Stimulated activated naive CD4-positive, alpha-beta T cell treated with Interleukin-2 at 50 U/mL for 16 hours (primary cell): ENCODE data around the gene RPS27A.
"Not testable (repeated sequence)": the region's sequence is repeated elsewhere in the genome, so short reads cannot be mapped to it uniquely, and the experiment has no call there.

Source experiments
- DNase-seq: peaks from one replicate; lab custom pipeline; 2025; lab: John Stamatoyannopoulos, UW

Gene RPS27A

DNA sequence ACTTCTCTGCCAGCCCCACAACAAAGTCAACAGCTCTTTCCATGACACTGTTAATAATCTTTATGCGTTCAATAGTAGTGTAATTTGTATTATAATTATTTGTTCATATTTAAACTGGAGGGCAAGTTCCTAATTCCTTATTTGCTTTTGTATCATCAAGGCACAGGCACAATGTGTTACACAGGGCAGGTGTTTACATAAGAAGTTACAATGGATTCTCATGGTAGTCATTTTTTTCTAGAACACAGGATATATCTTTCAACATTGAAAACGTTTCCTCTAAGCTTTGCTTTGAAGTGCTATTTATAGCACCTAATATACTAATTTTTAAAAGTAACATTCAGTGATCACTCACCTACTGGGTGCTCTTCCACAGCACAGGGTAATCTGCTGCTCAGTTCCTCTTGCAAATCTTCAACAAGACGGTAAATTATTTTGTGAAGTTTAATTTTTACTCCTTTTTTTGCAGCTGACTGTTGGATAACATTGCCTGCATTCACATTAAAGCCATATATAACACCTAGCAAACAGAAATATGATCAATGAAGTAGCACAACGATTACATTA lies 7.3 kb downstream of the RPS27A start:
- no peak for DNase-seq

DNA sequence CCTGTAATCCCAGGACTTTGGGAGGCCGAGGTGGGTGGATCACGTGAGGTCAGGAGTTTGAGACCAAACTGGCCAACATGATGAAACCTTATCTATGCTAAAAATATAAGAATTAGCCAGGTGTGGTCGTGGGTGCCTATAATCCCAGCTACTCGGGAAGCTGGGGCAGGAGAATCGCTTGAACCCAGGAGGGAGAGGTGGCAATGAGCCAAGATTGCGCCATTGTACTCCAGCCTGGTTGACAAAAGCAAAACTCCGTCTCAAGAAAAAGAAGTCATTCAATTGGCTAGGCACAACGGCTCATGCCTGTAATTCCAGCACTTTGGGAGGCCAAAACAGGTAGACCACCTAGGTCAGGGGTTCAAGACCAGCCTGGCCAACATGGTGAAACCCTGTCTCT lies 9.1 kb downstream of the RPS27A start:
- not testable (repeated sequence) for DNase-seq

DNA sequence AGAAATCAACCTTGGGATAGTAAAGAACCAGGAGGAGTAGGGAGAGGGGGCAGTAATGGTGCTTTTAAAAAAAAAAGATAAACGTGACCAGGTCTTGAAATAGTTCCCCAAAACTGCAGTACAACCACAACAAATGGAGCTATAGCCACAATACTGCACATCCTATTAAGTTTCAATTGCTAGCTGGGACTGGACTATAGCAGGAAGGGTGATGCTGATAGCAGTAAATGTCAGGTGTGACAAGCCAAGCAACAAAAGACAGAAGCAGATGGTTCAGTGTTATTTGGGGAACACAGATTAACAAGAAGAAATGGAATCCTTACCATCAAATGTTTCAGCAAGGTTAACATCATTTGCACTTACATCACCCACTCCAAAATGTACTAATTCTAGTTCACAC lies 10.1 kb downstream of the RPS27A start:
- DNase-seq: no peak

DNA sequence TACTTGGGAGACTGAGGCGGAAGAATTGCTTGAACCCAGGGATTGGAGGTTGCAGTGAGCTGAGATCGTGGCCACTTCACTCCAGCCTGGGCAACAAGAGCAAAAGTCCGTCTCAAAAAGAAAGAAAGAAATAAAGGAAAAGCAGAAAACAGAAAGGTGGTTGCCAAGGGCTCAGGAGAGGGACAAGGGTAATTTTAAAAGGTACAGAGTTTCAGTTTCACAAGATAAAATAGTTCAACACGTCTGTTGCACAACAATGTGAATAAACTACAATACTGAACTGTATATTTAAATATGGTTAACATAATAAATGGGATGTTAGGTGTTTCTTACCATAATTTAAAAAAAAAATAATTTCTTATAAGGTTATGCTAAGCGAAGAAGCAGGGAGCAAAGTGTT lies 12.9 kb downstream of the RPS27A start:
- DNase-seq: no peak

DNA sequence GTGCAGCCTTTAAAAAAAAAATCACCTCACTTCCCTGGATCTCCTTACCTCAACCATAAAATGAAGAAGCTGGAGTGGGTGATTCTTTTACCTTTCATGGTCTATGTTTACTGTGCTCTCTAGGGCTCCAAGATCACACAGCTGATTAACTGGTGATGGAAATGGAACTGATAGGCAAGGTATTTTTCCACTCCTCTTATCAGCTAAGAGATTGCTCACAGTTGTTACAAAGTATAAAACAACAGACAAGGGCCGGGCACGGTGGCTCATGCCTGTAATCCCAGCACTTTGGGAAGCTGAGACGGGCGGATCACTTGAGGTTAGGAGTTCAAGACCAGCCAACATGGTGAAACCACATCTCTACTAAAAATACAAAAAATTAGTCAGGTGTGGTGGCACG lies 14.5 kb downstream of the RPS27A start:
- no peak for DNase-seq

DNA sequence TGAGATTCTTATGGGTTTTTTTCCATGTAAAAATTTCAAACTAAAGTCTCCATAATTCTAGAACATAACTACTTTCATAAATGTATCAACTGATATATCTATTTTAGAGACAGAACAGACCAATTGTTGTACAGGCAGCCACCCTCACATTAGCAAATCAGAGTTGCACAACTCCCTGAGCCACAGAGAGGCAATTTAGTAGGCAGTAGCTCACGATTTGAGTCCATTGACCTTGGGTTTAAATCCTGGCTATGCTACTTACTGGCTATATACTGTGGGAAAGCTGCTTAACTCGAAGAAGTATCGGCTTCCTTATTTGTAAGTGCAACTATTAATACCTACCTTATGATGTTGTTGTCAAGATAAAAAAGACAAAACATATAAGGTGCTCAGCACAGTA lies 20.3 kb downstream of the RPS27A start:
- no peak for DNase-seq

DNA sequence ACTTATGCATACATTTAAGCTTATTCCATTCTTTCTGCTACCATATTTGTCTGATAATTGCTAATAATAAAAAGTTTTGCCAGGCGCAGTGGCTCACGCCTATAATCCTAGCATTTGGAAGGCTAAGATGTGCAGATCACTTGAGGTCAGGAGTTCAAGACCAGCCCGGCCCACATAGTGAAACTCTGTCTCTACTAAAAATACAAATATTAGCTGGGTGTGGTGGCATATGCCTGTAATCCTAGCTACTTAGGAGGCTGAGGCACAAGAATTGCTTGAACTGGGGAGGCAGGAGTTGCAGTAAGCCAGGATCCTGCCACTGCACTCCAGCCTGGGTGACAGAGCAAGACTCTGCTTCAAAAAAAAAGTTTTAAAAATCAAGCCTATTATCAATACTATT lies 27.1 kb downstream of the RPS27A start:
- not testable (repeated sequence) for DNase-seq

DNA sequence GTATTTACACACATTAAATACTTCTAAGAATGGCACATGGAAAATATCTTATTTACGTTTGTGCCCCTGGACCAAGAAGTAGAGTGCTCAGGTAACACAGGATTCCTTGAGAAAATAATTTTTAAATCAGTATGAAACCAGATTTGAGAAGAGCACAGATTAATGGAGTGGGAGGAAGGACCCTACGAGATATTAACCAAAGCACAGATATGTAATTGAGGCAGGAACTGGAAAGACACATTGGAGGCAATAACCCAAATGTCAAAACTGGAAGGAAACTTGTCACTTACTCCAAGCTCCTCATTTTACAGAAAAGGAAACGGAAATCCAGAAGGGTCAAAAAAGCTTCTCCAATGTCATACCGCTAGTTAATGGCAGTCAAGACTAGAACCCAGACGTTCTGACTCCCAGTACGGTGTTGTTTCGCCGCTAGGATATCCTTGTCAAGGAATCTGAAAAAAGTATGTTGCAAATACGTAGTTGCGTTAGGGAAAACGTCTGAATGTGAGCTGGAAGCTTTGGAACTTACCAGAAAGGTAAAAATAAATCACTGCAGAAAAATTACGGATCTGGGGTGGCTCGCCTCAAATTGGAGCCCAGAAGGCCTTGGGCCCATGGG lies 35.9 kb downstream of the RPS27A start:
- DNase-seq: no peak

DNA sequence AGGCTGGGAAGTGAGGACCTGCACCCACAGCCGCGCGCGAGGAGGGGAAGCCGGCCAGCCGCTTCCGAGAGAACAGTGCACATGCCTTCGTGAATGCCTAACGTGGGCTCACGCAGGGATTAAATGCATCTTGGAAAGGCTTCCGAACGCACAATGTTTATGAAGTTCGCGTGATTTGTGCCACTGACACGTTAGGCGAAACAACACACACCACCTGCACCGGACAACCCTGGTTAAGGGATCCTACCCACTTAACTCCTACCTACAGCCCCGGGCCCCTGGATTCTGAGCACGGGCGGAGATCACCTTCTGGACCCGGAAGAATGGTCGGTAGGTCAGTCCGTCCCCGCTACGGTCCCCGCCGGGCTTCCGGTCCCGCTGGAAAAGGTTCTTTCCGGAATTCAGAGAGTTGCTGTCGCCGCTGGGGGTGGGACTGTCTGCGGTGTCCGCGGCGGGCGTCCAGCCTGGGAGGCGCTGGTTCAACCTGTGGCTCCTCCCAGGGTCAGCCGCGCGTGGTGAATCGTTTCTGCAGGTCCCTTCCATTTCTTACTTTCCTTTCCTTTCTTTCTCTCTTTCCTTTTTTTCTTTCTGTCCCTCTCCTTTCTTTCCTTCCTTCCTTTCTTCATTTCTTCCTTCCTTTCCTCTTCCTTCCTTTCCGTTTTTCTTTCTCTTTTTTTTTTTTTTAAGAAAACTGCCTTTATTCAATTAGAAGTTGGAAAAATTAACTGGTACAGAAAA lies 36.6 kb downstream of the RPS27A start, which contains the start of gene MTIF2:
MTIF2 (minus strand) TSS at position 325 of the 738 bp plus-strand sequence. CDS start 5,373 bp downstream, outside the sequence.
- DNase-seq: peak; percentile 87

DNA sequence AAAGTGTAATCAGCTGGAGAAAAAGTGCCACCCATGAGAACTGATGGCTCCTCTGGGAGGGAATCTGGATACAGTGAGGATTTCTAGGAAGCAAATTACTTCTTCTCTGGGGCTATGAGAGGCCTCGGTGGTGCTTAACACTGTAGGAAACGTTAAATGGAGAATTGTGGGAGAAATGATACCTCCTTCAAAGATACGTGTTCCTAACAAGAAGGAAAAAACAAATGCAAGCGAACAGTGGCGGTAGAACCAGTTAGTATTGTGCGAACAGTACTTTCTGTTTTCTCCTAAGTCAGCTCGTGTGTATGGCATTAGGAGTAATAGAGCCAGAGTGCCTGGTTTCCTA lies 37.1 kb downstream of the RPS27A start:
- DNase-seq: no peak

DNA sequence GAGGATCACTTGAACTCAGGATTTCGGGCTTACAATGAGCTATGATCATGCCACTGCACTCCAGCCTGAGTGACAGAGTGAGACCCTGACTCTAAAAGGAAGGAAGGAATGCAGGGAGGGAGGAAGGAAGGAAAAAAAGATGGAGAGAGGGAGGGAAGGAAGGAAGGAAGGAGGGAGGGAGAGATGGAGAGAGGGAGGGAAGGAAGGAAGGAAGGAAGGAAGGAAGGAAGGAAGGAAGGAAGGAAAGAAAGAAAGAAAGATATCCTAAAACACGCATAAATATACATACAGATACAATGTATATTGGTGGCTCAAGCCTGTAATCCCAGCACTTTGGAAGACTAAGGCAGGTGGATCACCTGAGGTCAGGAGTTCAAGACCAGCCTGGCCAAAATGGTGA lies 41.9 kb downstream of the RPS27A start:
- not testable (repeated sequence) for DNase-seq

DNA sequence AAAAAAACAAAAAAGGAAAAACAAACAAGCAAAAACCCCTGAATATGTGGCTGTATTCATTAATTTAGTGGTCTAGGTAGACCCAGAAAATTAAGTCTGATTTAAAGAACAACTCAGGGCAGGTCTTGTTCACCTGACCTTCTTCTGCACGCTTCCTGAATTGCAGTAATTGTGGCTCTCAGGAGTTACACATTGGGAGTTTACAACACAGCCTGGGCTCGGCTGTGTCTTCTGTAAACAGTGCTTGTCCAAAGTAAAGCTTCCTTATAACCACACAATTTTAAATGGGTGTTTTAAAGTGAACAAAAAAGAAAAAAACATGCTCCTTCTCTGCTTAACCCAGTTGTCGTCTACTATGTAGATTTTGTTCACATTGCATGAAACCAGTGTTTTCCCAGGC lies 44.8 kb downstream of the RPS27A start:
- no peak for DNase-seq

DNA sequence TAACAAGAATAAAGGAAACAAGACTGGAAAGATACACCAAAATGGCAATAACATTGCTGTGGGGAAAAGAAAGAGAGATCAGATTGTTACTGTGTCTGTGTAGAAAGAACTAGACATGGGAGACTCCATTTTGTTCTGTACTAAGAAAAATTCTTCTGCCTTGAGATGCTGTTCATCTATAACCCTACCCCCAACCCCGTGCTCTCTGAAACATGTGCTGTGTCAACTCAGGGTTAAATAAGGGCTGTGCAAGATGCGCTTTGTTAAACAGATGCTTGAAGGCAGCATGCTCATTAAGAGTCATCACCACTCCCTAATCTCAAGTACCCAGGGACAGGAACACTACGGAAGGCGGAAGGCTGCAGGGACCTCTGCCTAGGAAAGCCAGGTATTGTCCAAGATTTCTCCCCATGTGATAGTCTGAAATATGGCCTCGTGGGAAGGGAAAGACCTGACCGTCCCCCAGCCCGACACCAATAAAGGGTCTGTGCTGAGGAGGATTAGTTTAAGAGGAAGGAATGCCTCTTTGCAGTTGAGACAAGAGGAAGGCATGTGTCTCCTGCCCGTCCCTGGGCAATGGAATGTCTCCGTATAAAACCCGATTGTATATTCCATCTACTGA lies 46.8 kb downstream of the RPS27A start:
- DNase-seq: not testable (repeated sequence)

DNA sequence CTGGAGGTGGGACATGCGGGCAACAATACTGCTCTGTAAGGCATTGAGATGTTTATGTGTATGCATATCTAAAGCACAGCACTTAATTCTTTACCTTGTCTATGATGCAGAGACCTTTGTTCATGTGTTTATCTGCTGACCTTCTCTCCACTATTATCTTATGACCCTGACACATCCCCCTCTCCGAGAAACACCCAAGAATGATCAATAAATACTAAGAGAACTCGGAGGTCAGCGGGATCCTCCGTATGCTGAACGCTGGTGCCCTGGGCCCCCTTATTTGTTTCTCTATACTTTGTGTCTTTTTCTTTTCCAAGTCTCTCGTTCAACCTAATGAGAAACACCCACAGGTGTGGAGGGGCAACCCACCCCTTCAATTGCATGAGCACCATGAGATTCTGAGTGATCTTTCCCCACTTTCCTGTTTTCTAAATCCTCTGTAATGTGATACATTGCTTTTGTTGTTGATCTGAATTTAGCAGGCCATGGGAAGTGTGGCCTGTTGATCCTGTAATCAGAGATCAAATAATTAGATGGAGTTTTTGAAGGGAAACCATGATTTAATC lies 47.5 kb downstream of the RPS27A start:
- DNase-seq: not testable (repeated sequence)

DNA sequence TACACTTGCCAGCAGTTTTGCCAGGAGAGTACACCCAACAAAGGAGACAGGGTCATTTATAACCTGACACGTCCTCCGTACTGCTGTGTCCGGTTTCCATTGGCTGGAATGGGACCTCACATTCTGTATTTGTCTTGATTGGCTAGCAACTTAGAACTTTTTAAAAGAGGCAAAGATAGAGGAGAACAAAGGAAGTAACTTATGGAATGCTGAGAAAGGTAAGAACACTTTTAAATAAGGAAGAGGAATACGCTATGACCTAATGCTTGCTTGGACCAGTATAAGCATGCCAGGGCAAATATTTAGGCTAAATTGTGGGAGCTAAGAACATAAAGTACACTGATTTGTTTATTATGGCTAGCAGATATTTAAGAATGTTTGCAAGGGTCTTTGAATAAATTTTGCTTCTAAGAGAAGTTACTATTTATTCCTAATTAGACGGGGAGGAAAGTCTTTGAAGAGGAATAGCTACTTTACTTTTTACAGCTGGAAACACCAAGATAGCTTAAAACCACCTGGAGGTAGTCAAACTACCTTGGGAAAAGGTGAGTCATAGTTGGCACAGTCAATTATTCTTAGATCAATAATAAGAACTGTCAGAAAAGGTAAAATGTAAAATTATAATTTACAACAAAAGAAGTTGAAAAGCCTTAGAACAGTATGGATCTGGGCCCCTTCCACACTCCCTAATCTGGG lies 48.5 kb downstream of the RPS27A start:
- not testable (repeated sequence) for DNase-seq

DNA sequence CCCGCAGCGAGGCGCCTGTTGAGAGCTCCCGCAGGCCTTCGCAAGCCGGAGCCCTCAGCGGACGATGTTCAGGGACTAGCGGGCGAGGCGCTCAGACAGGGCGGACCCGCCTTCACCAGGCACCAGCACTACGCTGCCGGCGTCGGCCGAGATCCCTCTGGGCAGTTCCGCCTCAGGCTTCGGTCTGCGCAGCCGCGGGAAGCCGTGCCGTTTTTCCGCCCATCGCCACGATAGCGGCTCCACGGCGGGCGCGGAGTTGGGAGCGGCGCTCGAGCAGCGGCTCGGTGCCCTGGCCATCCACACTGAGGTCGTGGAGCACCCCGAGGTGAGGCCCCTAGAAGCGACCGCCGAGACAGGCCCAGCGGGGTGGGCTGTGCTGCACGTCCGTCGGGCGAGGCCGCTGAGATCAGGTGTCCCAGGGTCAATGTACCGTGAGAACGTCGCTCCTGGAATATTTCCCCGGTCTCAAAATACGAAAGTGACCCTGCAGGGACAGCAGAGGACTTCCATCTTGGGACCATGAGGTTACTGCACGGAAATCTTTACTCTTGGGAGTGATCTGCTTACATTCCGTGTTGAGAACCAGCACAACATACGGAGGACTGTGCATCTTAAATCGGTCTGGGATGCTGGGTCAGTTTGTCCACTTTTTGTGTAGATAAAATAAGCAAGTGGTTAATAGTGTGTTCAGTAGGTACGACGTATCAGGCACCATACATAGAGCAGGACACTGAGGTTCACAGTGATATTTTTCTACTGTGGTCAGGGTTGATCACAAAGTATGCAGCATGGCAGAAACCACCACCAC lies 49.8 kb downstream of the RPS27A start:
- peak; percentile 88 for DNase-seq

DNA sequence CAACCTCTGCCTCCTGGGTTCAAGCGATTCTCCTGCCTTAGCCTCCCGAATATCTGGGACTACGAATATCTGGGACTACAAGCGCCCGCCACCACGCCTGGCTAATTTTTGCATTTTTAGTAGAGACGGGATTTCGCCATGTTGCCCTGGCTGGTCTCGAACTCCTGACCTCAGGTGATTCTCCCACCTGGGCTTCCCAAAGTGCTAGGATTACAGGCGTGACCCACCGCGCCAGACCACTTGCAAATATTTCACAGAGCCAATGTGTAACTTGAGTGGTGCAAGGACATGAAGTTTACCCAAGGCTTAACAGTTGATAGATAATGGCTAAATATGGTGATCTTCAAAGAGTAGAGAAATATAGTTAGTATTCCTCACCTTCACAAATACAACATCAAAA lies 50.6 kb downstream of the RPS27A start:
- no peak for DNase-seq
